SK-N-MC (cell line): Measurements from ENCODE around the gene ZNF791.

Experiments
- EZH2 ChIP-seq: fragments of 200-600 bp; sonication (generic); IDR thresholded peaks from one replicate; pipeline ENCODE4 v1.6.1; 2017; ENCODE audit warnings: antibody characterized with exemption
- FOXP2 ChIP-seq: optimal IDR thresholded peaks from 2 replicates; pipeline ENCODE3; 2011; ENCODE audit warnings: mild to moderate bottlenecking, moderate library complexity; ENCODE audit not compliant: insufficient read depth; ENCODE audit errors: extremely low read length, control extremely low read depth
- POLR2AphosphoS5 ChIP-seq: IDR thresholded peaks from 2 replicates; pipeline ENCODE4 v1.6.1; 2012; ENCODE audit warnings: mild to moderate bottlenecking, low read depth, low read length, borderline replicate concordance

DNA sequence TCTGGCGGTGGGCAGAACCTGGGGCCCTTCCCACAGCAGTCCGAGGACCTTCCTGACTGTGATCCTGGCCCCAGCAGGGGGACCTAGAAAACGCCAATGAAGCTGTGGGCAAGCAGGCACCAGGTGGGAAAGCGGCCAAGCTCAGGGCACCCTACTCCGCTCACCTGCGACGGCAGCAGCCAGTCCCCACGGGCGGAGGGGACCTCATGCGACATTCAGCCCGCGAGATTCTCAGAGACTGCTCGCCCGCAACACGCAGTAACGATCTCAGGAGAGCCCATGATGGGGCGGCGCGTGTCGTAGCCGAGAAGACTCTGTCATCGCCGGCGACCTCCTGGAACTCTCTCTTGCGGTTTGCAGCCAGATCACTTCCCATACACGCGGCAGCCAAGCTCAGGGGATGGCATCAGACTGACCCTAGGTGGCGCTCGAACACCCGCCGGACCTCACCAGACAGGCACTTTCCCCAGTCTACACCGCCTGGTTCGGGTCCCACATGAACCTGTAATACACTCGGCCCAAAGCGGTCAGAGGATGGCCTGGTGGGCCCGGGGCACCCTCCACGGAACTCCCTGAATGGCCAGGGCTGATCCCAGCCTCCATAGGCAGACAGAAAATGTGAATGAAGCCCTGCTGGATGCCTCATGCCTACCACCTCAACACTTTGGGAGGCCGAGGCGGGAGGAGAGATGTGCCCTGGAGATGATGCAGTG, 29.3 kb downstream of the ZNF791 start:
- TF ChIP-seq POLR2AphosphoS5 (no peak), EZH2 (no peak), FOXP2 (no peak)
